ENCODE results near the gene ABCC4. TPM values are rescaled to one million over a fixed set of nuclear protein-coding genes. Genes with fewer than 3 reads are reported as not detected.

The ABCC4 gene
- total RNA-seq, 2 donors from 2014 or later, result 11.4 to 14.7 TPM

DNA sequence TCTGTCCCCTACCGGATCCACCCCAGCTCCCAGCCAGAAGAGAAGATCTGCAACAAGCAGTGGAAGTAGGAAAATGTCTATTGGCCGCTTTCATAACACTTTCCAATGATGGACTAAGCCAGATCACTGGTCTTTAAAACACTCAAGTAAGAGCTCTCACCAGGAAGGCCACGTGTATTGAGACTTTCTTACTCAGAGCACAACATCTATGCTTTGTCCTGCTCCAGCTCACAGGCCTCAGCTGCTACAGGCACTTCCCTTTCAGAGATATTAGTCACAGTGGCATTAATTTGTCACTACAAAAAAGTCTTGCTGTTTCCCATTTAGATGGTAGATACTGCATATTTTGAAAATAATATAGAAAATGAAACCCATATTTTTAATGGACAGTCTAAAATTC, 164.2 kb downstream of the ABCC4 start:
- intact Hi-C loops (cut with DNase I), result no loop called here
- Histone ChIP-seq H3K27ac (no peak overlapping the region), H3K9ac (ENCODE audit: low read depth in 2 of 2, low read length in 2 of 2) (no peak overlapping the region), H3K9me3 (no peaks in the 10 kb centered on the region), H3K4me3 (no peak overlapping the region), H3K4me1 (no peaks in the 10 kb centered on the region), H3K27me3 (no peaks in the 10 kb centered on the region), H3K36me3 (no peaks in the 10 kb centered on the region)
- no peak for DNase-seq
- TF ChIP-seq, protein P1, sequence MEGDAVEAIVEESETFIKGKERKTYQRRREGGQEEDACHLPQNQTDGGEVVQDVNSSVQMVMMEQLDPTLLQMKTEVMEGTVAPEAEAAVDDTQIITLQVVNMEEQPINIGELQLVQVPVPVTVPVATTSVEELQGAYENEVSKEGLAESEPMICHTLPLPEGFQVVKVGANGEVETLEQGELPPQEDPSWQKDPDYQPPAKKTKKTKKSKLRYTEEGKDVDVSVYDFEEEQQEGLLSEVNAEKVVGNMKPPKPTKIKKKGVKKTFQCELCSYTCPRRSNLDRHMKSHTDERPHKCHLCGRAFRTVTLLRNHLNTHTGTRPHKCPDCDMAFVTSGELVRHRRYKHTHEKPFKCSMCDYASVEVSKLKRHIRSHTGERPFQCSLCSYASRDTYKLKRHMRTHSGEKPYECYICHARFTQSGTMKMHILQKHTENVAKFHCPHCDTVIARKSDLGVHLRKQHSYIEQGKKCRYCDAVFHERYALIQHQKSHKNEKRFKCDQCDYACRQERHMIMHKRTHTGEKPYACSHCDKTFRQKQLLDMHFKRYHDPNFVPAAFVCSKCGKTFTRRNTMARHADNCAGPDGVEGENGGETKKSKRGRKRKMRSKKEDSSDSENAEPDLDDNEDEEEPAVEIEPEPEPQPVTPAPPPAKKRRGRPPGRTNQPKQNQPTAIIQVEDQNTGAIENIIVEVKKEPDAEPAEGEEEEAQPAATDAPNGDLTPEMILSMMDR (IDR thresholded peaks at IDR 0.05), result no peak

DNA sequence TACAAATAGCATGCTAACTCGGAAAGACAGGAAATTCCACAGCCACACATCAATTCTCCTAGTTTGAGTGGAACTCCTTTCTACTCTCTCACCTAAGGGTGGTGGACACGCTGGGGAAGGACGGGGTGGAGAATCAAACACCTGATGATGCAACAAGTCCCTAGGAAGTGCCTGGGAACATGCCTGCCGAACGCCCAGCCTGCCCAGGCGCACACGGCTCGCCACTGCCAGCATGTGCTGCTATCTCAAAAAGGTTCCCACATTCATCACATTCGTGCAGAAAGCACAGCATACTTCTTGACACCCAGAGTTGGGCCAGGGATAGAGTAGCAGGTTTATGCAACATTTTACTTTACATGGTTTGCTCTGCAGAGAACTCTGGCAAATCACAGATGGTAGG, 164.6 kb downstream of the ABCC4 start:
- DNase-seq, result no peak
- no peaks in the 10 kb centered on the region for H3K9me3 ChIP-seq
- TF ChIP-seq, protein P1 (IDR thresholded peaks at IDR 0.05), result no peak
- no peak overlapping the region for H3K4me3 ChIP-seq
- H3K27ac ChIP-seq, result no peak overlapping the region
- H3K9ac ChIP-seq (ENCODE audit: low read depth in 2 of 2, low read length in 2 of 2), result no peak overlapping the region
- no peaks in the 10 kb centered on the region for H3K36me3 ChIP-seq
- no peaks in the 10 kb centered on the region for H3K4me1 ChIP-seq
- intact Hi-C loops (cut with DNase I), result no loop called here
- no peaks in the 10 kb centered on the region for H3K27me3 ChIP-seq

GRCh38 chr13:95133498-95133897, 167.8 kb downstream of the ABCC4 start:
- no peaks in the 10 kb centered on the region for H3K36me3 ChIP-seq
- TF ChIP-seq, protein P1 (IDR thresholded peaks at IDR 0.05), result no peak
- intact Hi-C loops (cut with DNase I), result no loop called here

GRCh38 chr13:95129004-95129403, 172.2 kb downstream of the ABCC4 start:
- intact Hi-C loops (cut with DNase I), result no loop called here

More at GRCh38 chr13:95133498-95133897, 167.8 kb downstream of the ABCC4 start:
- H3K4me3 ChIP-seq, result no peak overlapping the region
- no peak overlapping the region for H3K27ac ChIP-seq
- no peaks in the 10 kb centered on the region for H3K27me3 ChIP-seq
- no peaks in the 10 kb centered on the region for H3K9me3 ChIP-seq
- H3K4me1 ChIP-seq, result no peaks in the 10 kb centered on the region
- no peak overlapping the region for H3K9ac ChIP-seq (ENCODE audit: low read depth in 2 of 2, low read length in 2 of 2)
- no peak for DNase-seq

DNA sequence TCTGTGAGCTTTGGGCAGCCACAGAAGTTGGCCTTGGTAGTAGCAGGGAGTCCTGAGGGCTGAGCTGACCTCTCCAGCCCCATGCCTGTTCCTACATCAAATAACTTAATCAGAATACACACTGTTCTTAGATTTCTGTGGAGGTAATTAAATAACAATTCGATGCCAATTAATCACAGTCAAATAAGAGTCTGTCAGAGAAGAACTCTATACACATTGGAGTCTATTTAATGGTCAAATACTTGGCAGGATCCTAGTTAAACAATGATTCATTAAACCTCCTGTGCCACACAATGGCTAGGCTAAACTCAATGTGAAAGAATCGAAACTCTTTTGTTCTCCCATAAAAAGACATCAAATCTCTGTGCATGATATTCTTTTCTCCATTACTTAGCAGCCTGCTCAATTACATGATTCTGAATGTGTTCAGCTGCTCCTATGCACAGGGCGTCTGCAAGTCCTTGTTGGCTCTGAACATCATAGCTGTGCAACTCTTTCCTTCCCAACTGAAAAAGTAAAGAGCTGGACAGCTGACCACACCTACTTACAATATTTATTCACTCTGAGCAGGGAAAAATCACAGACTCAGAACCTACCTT, 173.1 kb downstream of the ABCC4 start:
- Histone ChIP-seq H3K4me1 (no peaks in the 10 kb centered on the region), H3K27ac (no peak overlapping the region), H3K27me3 (no peaks in the 10 kb centered on the region), H3K9ac (ENCODE audit: low read depth in 2 of 2, low read length in 2 of 2) (no peak overlapping the region), H3K4me3 (no peak overlapping the region), H3K9me3 (no peaks in the 10 kb centered on the region), H3K36me3 (no peaks in the 10 kb centered on the region)
- TF ChIP-seq, protein P1 (IDR thresholded peaks at IDR 0.05), result no peak
- intact Hi-C loops (cut with DNase I), result no loop called here
- no peak for DNase-seq

More at GRCh38 chr13:95129004-95129403, 172.2 kb downstream of the ABCC4 start:
- no peaks in the 10 kb centered on the region for H3K27me3 ChIP-seq
- H3K36me3 ChIP-seq, result no peaks in the 10 kb centered on the region
- TF ChIP-seq, protein P1 (IDR thresholded peaks at IDR 0.05), result no peak
- no peak for DNase-seq
- no peak overlapping the region for H3K9ac ChIP-seq (ENCODE audit: low read depth in 2 of 2, low read length in 2 of 2)
- no peak overlapping the region for H3K4me3 ChIP-seq
- H3K9me3 ChIP-seq, result no peaks in the 10 kb centered on the region
- H3K4me1 ChIP-seq, result no peaks in the 10 kb centered on the region
- H3K27ac ChIP-seq, result no peak overlapping the region
